Activated naive CD8-positive, alpha-beta T cell treated with anti-CD3 and anti-CD28 coated beads for 36 hours (primary cell): ENCODE results near the gene CHCHD2. TPM values are rescaled to one million over a fixed set of nuclear protein-coding genes. Genes with fewer than 3 reads are reported as not detected.

Experiments used
- DNase-seq: peaks from one replicate; pipeline ENCODE4 v3.0.0; 2021
- H3K27ac Mint-ChIP-seq: one replicate; pipeline ENCODE4 v1.8.0; 2022; ENCODE audit warnings: mild to moderate bottlenecking, moderate library complexity, mixed read lengths
- H3K27me3 Mint-ChIP-seq: one replicate; pipeline ENCODE4 v1.8.0; 2022; ENCODE audit warnings: mild to moderate bottlenecking, mixed read lengths
- H3K36me3 Mint-ChIP-seq: one replicate; pipeline ENCODE4 v1.8.0; 2021; ENCODE audit warnings: mild to moderate bottlenecking, mixed read lengths
- H3K4me1 Mint-ChIP-seq: one replicate; pipeline ENCODE4 v1.8.0; 2021; ENCODE audit warnings: mixed read lengths
- H3K4me3 Mint-ChIP-seq: one replicate; pipeline ENCODE4 v1.8.0; 2022; ENCODE audit warnings: mild to moderate bottlenecking, moderate library complexity, mixed read lengths
- H3K9me3 Mint-ChIP-seq: one replicate; pipeline ENCODE4 v1.8.0; 2022; ENCODE audit warnings: mixed read lengths
- total RNA-seq, 2 experiments: library from RNA; stranded (reverse); gene quantifications; one replicate each; pipeline ENCODE4 v1.2.3, GENCODE V29; 2021

CHCHD2 gene
- total RNA-seq, 2 experiments from 2014 or later, result 690 to 696 TPM

- no peaks in the 10 kb centered on the region for H3K27me3 Mint-ChIP-seq
- H3K36me3 Mint-ChIP-seq, result peaks cover 45% of the 10 kb centered on the region
These were observed 42.2 kb downstream of the CHCHD2 start, which contains the start of gene SUMF2 for GRCh38 chr7:56063882-56064625. TSS of gene SUMF2 (plus strand) at chr7:56064286. CDS start at chr7:56064312, 26 bp downstream.

DNA sequence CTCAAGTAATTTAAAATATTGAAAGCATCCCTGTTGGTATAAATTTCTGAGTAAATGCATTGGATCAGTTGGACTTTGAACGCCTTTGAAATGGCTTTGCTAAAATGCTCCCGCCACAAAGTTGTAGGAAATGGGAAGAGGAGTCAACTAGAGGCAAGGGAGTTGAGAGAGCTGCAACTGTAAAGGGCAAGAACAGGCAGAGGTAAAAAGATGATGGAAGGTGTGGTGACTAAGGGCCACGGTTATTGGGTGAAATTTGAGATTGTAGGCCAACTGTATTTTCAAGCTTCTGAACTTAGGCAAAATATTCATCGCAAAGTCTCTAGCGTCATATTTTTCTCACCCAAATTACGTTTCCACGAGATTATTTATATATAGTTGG, 42.8 kb downstream of the CHCHD2 start:
- DNase-seq, result no peak
- peaks cover 43% of the 10 kb centered on the region for H3K4me1 Mint-ChIP-seq

More at GRCh38 chr7:56063882-56064625, 42.2 kb downstream of the CHCHD2 start, which contains the start of gene SUMF2:
- peak within 1 kb of the TSS; percentile 95 for H3K27ac Mint-ChIP-seq
- no peaks in the 10 kb centered on the region for H3K9me3 Mint-ChIP-seq
- DNase-seq, result peak; percentile 90
- H3K4me3 Mint-ChIP-seq, result peak within 1 kb of the TSS; percentile 92
- peaks cover 41% of the 10 kb centered on the region for H3K4me1 Mint-ChIP-seq

GRCh38 chr7:56062382-56062781, 43.9 kb downstream of the CHCHD2 start:
- Mint-ChIP-seq H3K36me3 (peaks cover 54% of the 10 kb centered on the region), H3K9me3 (no peaks in the 10 kb centered on the region), H3K4me1 (peaks cover 49% of the 10 kb centered on the region), H3K4me3 (peak overlapping the region; percentile 1), H3K27me3 (no peaks in the 10 kb centered on the region), H3K27ac (peak overlapping the region; percentile 84)
- no peak for DNase-seq

More for the DNA sequence above, 42.8 kb downstream of the CHCHD2 start:
- Mint-ChIP-seq H3K36me3 (peaks cover 44% of the 10 kb centered on the region), H3K4me3 (peak overlapping the region; percentile 92), H3K27ac (peak overlapping the region; percentile 95), H3K9me3 (no peaks in the 10 kb centered on the region), H3K27me3 (no peaks in the 10 kb centered on the region)

- no peaks in the 10 kb centered on the region for H3K9me3 Mint-ChIP-seq
- no peaks in the 10 kb centered on the region for H3K27me3 Mint-ChIP-seq
- DNase-seq, result no peak
- H3K4me3 Mint-ChIP-seq, result peak overlapping the region; percentile 63
- peak overlapping the region; percentile 63 for H3K27ac Mint-ChIP-seq
- H3K36me3 Mint-ChIP-seq, result peaks cover 63% of the 10 kb centered on the region
- peaks cover 49% of the 10 kb centered on the region for H3K4me1 Mint-ChIP-seq
These were observed 52.3 kb downstream of the CHCHD2 start for GRCh38 chr7:56053993-56054392.

GRCh38 chr7:56053379-56053778, 52.9 kb downstream of the CHCHD2 start:
- Mint-ChIP-seq H3K27me3 (no peaks in the 10 kb centered on the region), H3K4me1 (peaks cover 50% of the 10 kb centered on the region), H3K4me3 (peak overlapping the region; percentile 91), H3K36me3 (peaks cover 61% of the 10 kb centered on the region), H3K9me3 (no peaks in the 10 kb centered on the region), H3K27ac (peak overlapping the region; percentile 51)
- no peak for DNase-seq

Other genes starting within 250 kb of the CHCHD2 start
- gene SEPTIN14, start 243.7 kb downstream of the CHCHD2 start, total RNA-seq, result not detected
- gene ZNF713, start 219.0 kb downstream of the CHCHD2 start, total RNA-seq, result 1 to 10 TPM; 1.4 to 2.0 TPM
- 10 to 100 TPM; 40.0 to 40.2 TPM for gene MRPS17, start 154.6 kb downstream of the CHCHD2 start, total RNA-seq
- 10 to 100 TPM; 47.0 to 47.2 TPM for gene NIPSNAP2, start 141.9 kb downstream of the CHCHD2 start, total RNA-seq
- gene PSPH, start 55.0 kb downstream of the CHCHD2 start, total RNA-seq, result 10 to 100 TPM; 36.3 to 38.3 TPM
- 100 to 1,000 TPM; 340 TPM for gene CCT6A, start 54.7 kb downstream of the CHCHD2 start, total RNA-seq
- 100 to 1,000 TPM; 124 to 129 TPM for gene SUMF2, start 42.2 kb downstream of the CHCHD2 start, total RNA-seq
- gene PHKG1, start 13.5 kb downstream of the CHCHD2 start, total RNA-seq, result 1 to 10 TPM; 1.1 to 1.3 TPM
- not detected for gene NUPR2, start 9.9 kb upstream of the CHCHD2 start, total RNA-seq